GM18499 (cell line): ENCODE data around the gene TMEM147.
"Not testable (repeated sequence)": the region's sequence is repeated elsewhere in the genome, so short reads cannot be mapped to it uniquely, and the experiment has no call there.

Experiments
- ATAC-seq: cut with Tn5 transposase; IDR thresholded peaks from one replicate; pipeline ENCODE4 v1.9.1; 2021; ENCODE audit warnings: moderate number of reproducible peaks; ENCODE audit not compliant: insufficient read depth, unreplicated experiment

The TMEM147 gene

GRCh38 chr19:35560271-35560670 is 14.8 kb downstream of the TMEM147 start:
- no peak for ATAC-seq

- ATAC-seq: no peak
Measured at GRCh38 chr19:35560677-35561076, 15.3 kb downstream of the TMEM147 start.

GRCh38 chr19:35561436-35561835 is 16.0 kb downstream of the TMEM147 start:
- ATAC-seq: no peak

- ATAC-seq: no peak
Measured at GRCh38 chr19:35562336-35562735, 16.9 kb downstream of the TMEM147 start.

- ATAC-seq: no peak
Measured at GRCh38 chr19:35562776-35563175, 17.4 kb downstream of the TMEM147 start.

GRCh38 chr19:35563207-35563829 is 17.9 kb downstream of the TMEM147 start, which contains the start of gene ATP4A:
TSS of gene ATP4A (minus strand) at chr19:35563658. CDS start at chr19:35563629, 29 bp downstream.
- no peak for ATAC-seq

- ATAC-seq: no peak
Measured at GRCh38 chr19:35565016-35565856, 19.8 kb downstream of the TMEM147 start.

GRCh38 chr19:35566738-35567137 is 21.3 kb downstream of the TMEM147 start:
- ATAC-seq: no peak

GRCh38 chr19:35569281-35569781 is 23.9 kb downstream of the TMEM147 start:
- no peak for ATAC-seq

GRCh38 chr19:35571406-35571965 is 26.1 kb downstream of the TMEM147 start:
- no peak for ATAC-seq

GRCh38 chr19:35577918-35578317 is 32.5 kb downstream of the TMEM147 start:
- ATAC-seq: no peak

- ATAC-seq: no peak
Measured at GRCh38 chr19:35578707-35579106, 33.3 kb downstream of the TMEM147 start.

- ATAC-seq: no peak
Measured at GRCh38 chr19:35582760-35583159, 37.3 kb downstream of the TMEM147 start.

- ATAC-seq: no peak
Measured at GRCh38 chr19:35585848-35586247, 40.4 kb downstream of the TMEM147 start, which contains the start of gene PMIS2. TSS of gene PMIS2 (plus strand) at chr19:35586173. CDS start at chr19:35586260, 87 bp downstream.

GRCh38 chr19:35587321-35587720 is 41.9 kb downstream of the TMEM147 start:
- ATAC-seq: no peak

- ATAC-seq: no peak
Measured at GRCh38 chr19:35590875-35591274, 45.4 kb downstream of the TMEM147 start.

GRCh38 chr19:35592226-35592625 is 46.8 kb downstream of the TMEM147 start:
- no peak for ATAC-seq

- not testable (repeated sequence) for ATAC-seq
Measured at GRCh38 chr19:35595026-35595425, 49.6 kb downstream of the TMEM147 start.

- no peak for ATAC-seq
Measured at GRCh38 chr19:35595928-35596327, 50.5 kb downstream of the TMEM147 start.

- ATAC-seq: peak; percentile 41
Measured at GRCh38 chr19:35596366-35596999, 51.1 kb downstream of the TMEM147 start.
